A549 (cell line): ENCODE results near the gene ALG14. TPM values are rescaled to one million over a fixed set of nuclear protein-coding genes. Genes with fewer than 3 reads are reported as not detected.

Experiments used
- ATAC-seq, 2 experiments: fragments of 200-7000 bp in 1 of 2; fragments of >200 bp in 1 of 2; cut with Nextera tagmentation in 1 of 2; cut with Tn5 transposase in 1 of 2; 3 replicates each; pipeline versions ENCODE4 v1.8.0 to v1.9.1; 2018 to 2020; ENCODE audit warnings: mild to moderate bottlenecking in 1 of 2, moderate library complexity in 1 of 2
- CTCF ChIA-PET: fragments of 300-600 bp; sonication (Branson Sonifier 250); formaldehyde crosslinking; extraction: SDS; loops from one replicate; lab custom pipeline; 2021; ENCODE audit warnings: antibody characterized with exemption, inconsistent platforms; lab: Yijun Ruan, JAX
- POLR2A ChIA-PET: fragments of 350-600 bp; formaldehyde crosslinking; extraction: SDS; loops from one replicate; lab custom pipeline; 2021; ENCODE audit warnings: antibody characterized with exemption, inconsistent platforms; lab: Yijun Ruan, JAX
- DNase-seq, 2 experiments: peaks; one replicate each; pipeline versions ENCODE4 v3.0.0 to v3.0.0-alpha.2; 2011 to 2016; ENCODE audit warnings: low read depth in 1 of 2, low spot score in 1 of 2
- FAIRE-seq: peaks from 2 replicates; lab custom pipeline; 2011; peaks lifted over from hg19 to GRCh38; lab: Jason Lieb, UNC
- H3K27ac ChIP-seq, 2 experiments: fragments of >200 bp; sonication (Bioruptor Twin); formaldehyde crosslinking; 3 replicates each; pipeline ENCODE4 v1.5.1; 2016 to 2017
- H3K4me1 ChIP-seq: fragments of >200 bp; sonication (Bioruptor Twin); formaldehyde crosslinking; 3 replicates; pipeline ENCODE4 v1.6.1; 2016
- H3K4me2 ChIP-seq: fragments of >200 bp; sonication (Bioruptor Twin); formaldehyde crosslinking; 3 replicates; pipeline ENCODE4 v1.6.1; 2016
- H3K4me3 ChIP-seq: fragments of >200 bp; sonication (Bioruptor Twin); formaldehyde crosslinking; 3 replicates; pipeline ENCODE4 v1.5.1; 2016
- H3K9me3 ChIP-seq: fragments of >200 bp; sonication (Bioruptor Twin); formaldehyde crosslinking; 3 replicates; pipeline ENCODE4 v1.6.1; 2016
- BCL3 ChIP-seq: fragments of >200 bp; sonication (Bioruptor Twin); formaldehyde crosslinking; IDR thresholded peaks from 3 replicates; pipeline ENCODE4 v1.6.1; 2016
- BHLHE40 ChIP-seq: IDR thresholded peaks from 2 replicates; pipeline ENCODE4 v1.6.1; 2012; ENCODE audit warnings: low read depth, low read length, inconsistent platforms
- CBX8 ChIP-seq: fragments of 200-600 bp; sonication (generic); IDR thresholded peaks from 2 replicates; pipeline ENCODE4 v1.6.1; 2016
- CHD4 ChIP-seq: fragments of 200-600 bp; sonication (generic); IDR thresholded peaks from 2 replicates; pipeline ENCODE4 v1.6.1; 2016; ENCODE audit warnings: antibody characterized with exemption, mild to moderate bottlenecking, borderline replicate concordance
- CTCF ChIP-seq: fragments of >200 bp; sonication (Bioruptor Twin); formaldehyde crosslinking; IDR thresholded peaks from 3 replicates; pipeline ENCODE4 v1.5.1; 2016
- EHF ChIP-seq: fragments of 250-450 bp; sonication (Bioruptor Pico); IDR thresholded peaks from 2 replicates; pipeline ENCODE4 v1.5.0; 2020; ENCODE audit warnings: mild to moderate bottlenecking
- EP300 ChIP-seq, 2 experiments: fragments of >200 bp; sonication (Bioruptor Twin); formaldehyde crosslinking; IDR thresholded peaks; 2 replicates in 1 of 2; 3 replicates in 1 of 2; pipeline ENCODE4 v1.6.1; 2016 to 2017
- ESRRA ChIP-seq: fragments of 150-350 bp; IDR thresholded peaks from 2 replicates; pipeline ENCODE4 v1.6.1; 2014; ENCODE audit warnings: mild to moderate bottlenecking, low read length, borderline replicate concordance
- FOSB ChIP-seq: fragments of 250-450 bp; sonication (Bioruptor Pico); IDR thresholded peaks from 2 replicates; pipeline ENCODE4 v1.5.0; 2020; ENCODE audit warnings: mild to moderate bottlenecking, moderate library complexity
- GATA3 ChIP-seq: IDR thresholded peaks from 2 replicates; pipeline ENCODE4 v1.6.1; 2012; ENCODE audit warnings: borderline replicate concordance
- HES2 ChIP-seq: fragments of >200 bp; sonication (Bioruptor Twin); formaldehyde crosslinking; IDR thresholded peaks from 2 replicates; pipeline ENCODE4 v1.6.1; 2016
- HOXB13 ChIP-seq: fragments of 250-450 bp; sonication (Bioruptor Pico); IDR thresholded peaks from 2 replicates; pipeline ENCODE4 v1.5.0; 2020; ENCODE audit warnings: low read depth, mild to moderate bottlenecking, moderate library complexity
- JUNB ChIP-seq: fragments of >200 bp; sonication (Bioruptor Twin); formaldehyde crosslinking; IDR thresholded peaks from 2 replicates; pipeline ENCODE4 v1.6.1; 2016
- MAX ChIP-seq: IDR thresholded peaks from 2 replicates; pipeline ENCODE4 v1.6.1; 2012
- NFE2L2 ChIP-seq: fragments of 150-350 bp; conservative IDR thresholded peaks from 2 replicates; pipeline ENCODE4 v1.6.1; 2014; ENCODE audit warnings: low read length
- NPAS2 ChIP-seq: fragments of 250-450 bp; sonication (Bioruptor Pico); IDR thresholded peaks from 2 replicates; pipeline ENCODE4 v1.8.0; 2022; ENCODE audit warnings: mild to moderate bottlenecking, moderate library complexity, borderline replicate concordance
- NR3C1 ChIP-seq: fragments of >200 bp; sonication (Bioruptor Twin); formaldehyde crosslinking; IDR thresholded peaks from 3 replicates; pipeline ENCODE4 v1.6.1; 2017
- RAD21 ChIP-seq, 2 experiments: fragments of >200 bp in 1 of 2; sonication (Bioruptor Twin) in 1 of 2; formaldehyde crosslinking in 1 of 2; IDR thresholded peaks in 1 of 2; conservative IDR thresholded peaks in 1 of 2; 2 replicates in 1 of 2; 3 replicates in 1 of 2; pipeline ENCODE4 v1.6.1; 2012 to 2018; ENCODE audit warnings: inconsistent platforms in 1 of 2
- REST ChIP-seq: fragments of 200-600 bp; sonication (generic); IDR thresholded peaks from 2 replicates; pipeline ENCODE4 v1.6.1; 2016; ENCODE audit warnings: antibody characterized with exemption, mild to moderate bottlenecking, moderate library complexity
- RNF2 ChIP-seq: fragments of 200-600 bp; sonication (generic); IDR thresholded peaks from 2 replicates; pipeline ENCODE4 v1.6.1; 2016; ENCODE audit warnings: low read depth, mild to moderate bottlenecking, antibody characterized with exemption, moderate library complexity, borderline replicate concordance
- TP53 ChIP-seq: fragments of 250-450 bp; sonication (Bioruptor Pico); IDR thresholded peaks from 2 replicates; pipeline ENCODE4 v1.5.0; 2021; ENCODE audit warnings: mild to moderate bottlenecking, moderate library complexity
- USF2 ChIP-seq: fragments of 450-650 bp; IDR thresholded peaks from 2 replicates; pipeline ENCODE4 v1.6.1; 2014; ENCODE audit warnings: antibody characterized with exemption
- ZFP36 ChIP-seq: fragments of 450-650 bp; IDR thresholded peaks from 2 replicates; pipeline ENCODE4 v1.6.1; 2014; ENCODE audit warnings: borderline replicate concordance; ENCODE audit not compliant: partially characterized antibody
- WGBS: methylation state at CpG from one replicate; pipeline ENCODE4 v1.1.6; 2017; ENCODE audit errors: missing lambda C conversion rate; 5-methylcytosine and 5-hydroxymethylcytosine counted together
- polyA plus RNA-seq, 4 experiments: library from polyadenylated mRNA; depleted of rRNA in 3 of 4; stranded (reverse); fragments of >200 nt; fragmentation: RNase III in 1 of 4; extraction: RNeasy Plus Mini Kit Qiagen cat#74134 plus additional on column Dnase treatment in 1 of 4; gene quantifications; 2 replicates in 3 of 4; 3 replicates in 1 of 4; pipeline ENCODE4 v1.2.3, GENCODE V29; 2011 to 2017

Gene ALG14
- polyA plus RNA-seq, 2 of the 4 experiments (the other 2 are of a cell fraction) = 5.0 to 5.4 TPM

GRCh38 chr1:95086949-95087533, 14.3 kb upstream of the ALG14 start (continued):
- TF ChIP-seq NPAS2 (CRISPR knock-in tag) (no peak), FOSB (CRISPR knock-in tag) (no peak), JUNB (peak; percentile 40), BHLHE40 (no peak), GATA3 (peak; percentile 81; the same call in 1 of the 2 replicates), EHF (CRISPR knock-in tag) (no peak)

- 39% methylated on average over 2 of the region's 2 CpGs for WGBS
- Histone ChIP-seq H3K9me3 (no peaks in the 10 kb centered on the region), H3K27ac (peak overlapping the region; percentile 81 to 89), H3K4me2 (0 out of 3 replicates have a peak overlapping the region, but pooled peaks have one; percentile 14), H3K4me3 (no peak overlapping the region), H3K4me1 (peaks cover 56% of the 10 kb centered on the region)
- CTCF ChIA-PET = interaction anchor here (1.5 to 2.5 kb wide), 4 partner anchors 31 to 149 kb away, joined by 3 to 16 read pairs (median 10); partner anchors contain the start of genes RWDD3 and TLCD4
- POLR2A ChIA-PET = interaction anchor here (2.1 kb wide), 1 partner anchor 149 kb away, joined by 6 read pairs; the partner anchor contains the start of gene RWDD3
- no peak for ATAC-seq
- no peak for TF ChIP-seq RAD21 (conservative IDR thresholded peaks at IDR 0.05 in 1 of 2, IDR thresholded peaks at IDR 0.05 in 1 of 2)
- TF ChIP-seq MAX = no peak
- TF ChIP-seq, all 56 proteins: peak for 0
- DNase-seq (no peak), FAIRE-seq (no peak)
Measured at GRCh38 chr1:95085376-95085775, 12.6 kb upstream of the ALG14 start.

- Histone ChIP-seq H3K4me1 (peaks cover 53% of the 10 kb centered on the region), H3K4me2 (peak overlapping the region; percentile 46), H3K4me3 (no peak overlapping the region), H3K27ac (peak overlapping the region; percentile 36 to 81; a peak in 4 of 6 replicates), H3K9me3 (no peaks in the 10 kb centered on the region)
- FAIRE-seq (no peak), ATAC-seq (peak; percentile 48 to 64; a peak in 3 of 6 replicates), DNase-seq (peak; percentile 46 to 55)
- CTCF ChIA-PET = interaction anchor here (0.7 to 2.5 kb wide), 6 partner anchors 10 to 150 kb away, joined by 3 to 16 read pairs (median 6); partner anchors contain the start of genes RWDD3 and TLCD4
- 86% methylated on average over 8 of the region's 8 CpGs for WGBS
- POLR2A ChIA-PET = interaction anchor here (0.6 to 2.1 kb wide), 3 partner anchors 12 to 149 kb away, joined by 3 to 6 read pairs (median 3); partner anchors contain the start of genes ALG14, RWDD3 and TLCD4
- TF ChIP-seq REST (no peak), FOSB (CRISPR knock-in tag) (no peak), RNF2 (no peak), ESRRA (no peak), HOXB13 (CRISPR knock-in tag) (no peak), RAD21 (conservative IDR thresholded peaks at IDR 0.05 in 1 of 2, IDR thresholded peaks at IDR 0.05 in 1 of 2) (peak; percentile 27 to 45; a peak in 3 of 5 replicates), HES2 (no peak), GATA3 (no peak), NPAS2 (CRISPR knock-in tag) (no peak), NFE2L2 (no peak), CTCF (peak; percentile 49), EP300 (IDR thresholded peaks at IDR 0.05) (no peak), TP53 (CRISPR knock-in tag) (no peak), BHLHE40 (no peak), CBX8 (no peak), CHD4 (no peak), BCL3 (no peak), USF2 (no peak), ZFP36 (no peak), NR3C1 (no peak)
Measured at GRCh38 chr1:95084317-95085176, 11.8 kb upstream of the ALG14 start.
